ENCODE measurements around the gene NUCKS1. TPM values are rescaled to one million over a fixed set of nuclear protein-coding genes. Genes with fewer than 3 reads are reported as not detected.

Gene NUCKS1
- total and polyA plus RNA-seq, 10 of the 15 experiments (the other 5 are each of a cell fraction or from before 2014, with no cell fraction given) = 40.5 to 135 (median 55.5) TPM

- TF ChIP-seq ATF2 (IDR thresholded peaks at IDR 0.05; ENCODE audit: low read length) (no peak), JUNB (IDR thresholded peaks at IDR 0.05) (no peak), USF1 (IDR thresholded peaks at IDR 0.05; ENCODE audit: borderline replicate concordance, extremely low read length, insufficient read depth, low read depth, low read length) (peak; percentile 95), IRF4 (IDR thresholded peaks at IDR 0.05; ENCODE audit: low read depth, low read length) (peak; percentile 43; the same call in 1 of the 2 replicates), NBN (IDR thresholded peaks at IDR 0.05) (peak; percentile 93), ZNF687 (IDR thresholded peaks at IDR 0.05) (peak; percentile 41; the same call in 1 of the 2 replicates), SREBF1 (IDR thresholded peaks at IDR 0.05; ENCODE audit: low read length) (peak; percentile 83), RAD21 (IDR thresholded peaks at IDR 0.05; ENCODE audit: insufficient read depth, low read depth, low read length) (no peak), ZBTB33 (IDR thresholded peaks at IDR 0.05) (0 out of 2 replicates have a peak, but pooled peaks have one; percentile 36), TCF3 (IDR thresholded peaks at IDR 0.05; ENCODE audit: borderline replicate concordance, insufficient read depth, low read depth, low read length) (peak; percentile 47; the same call in 1 of the 2 replicates), ZNF207 (IDR thresholded peaks at IDR 0.05; ENCODE audit: borderline replicate concordance) (peak; percentile 80), HCFC1 (IDR thresholded peaks at IDR 0.05; ENCODE audit: low read length) (peak; percentile 99), DPF2 (IDR thresholded peaks at IDR 0.05) (peak; percentile 87), NR2F1 (conservative IDR thresholded peaks at IDR 0.05) (peak; percentile 71; the same call in 1 of the 2 replicates), NFYB (IDR thresholded peaks at IDR 0.05; ENCODE audit: insufficient read depth, low read depth, low read length) (no peak), SUZ12 (IDR thresholded peaks at IDR 0.05; ENCODE audit: unreplicated experiment) (no peak), HSF1 (IDR thresholded peaks at IDR 0.05; ENCODE audit: low read depth, low read length) (no peak), MAX (IDR thresholded peaks at IDR 0.05; ENCODE audit: low read depth, low read length) (peak; percentile 86), BCL11A (IDR thresholded peaks at IDR 0.05; ENCODE audit: low read depth, low read length) (no peak), POLR2A (IDR thresholded peaks at IDR 0.05; ENCODE audit: low read depth, low read length) (peak; percentile 50; the same call in 1 of the 2 replicates), STAT3 (IDR thresholded peaks at IDR 0.05; ENCODE audit: low read depth, low read length) (no peak)
Measured at GRCh38 chr1:205775015-205775716, 25.2 kb upstream of the NUCKS1 start, which contains the start of gene RAB29 (continued).

Measured in GM12878 (cell line).